OCI-M2 (cell line): ENCODE results near the gene ZNF579.
A peak's percentile ranks its signal among the peaks of the same experiment; 100 is the strongest.
"Not testable (repeated sequence)": the region's sequence is repeated elsewhere in the genome, so short reads cannot be mapped to it uniquely, and the experiment has no call there.

Experiments used
- DNase-seq: peaks from one replicate; lab custom pipeline; 2025; ENCODE audit not compliant: unreplicated experiment; lab: John Stamatoyannopoulos, UW

Gene ZNF579

DNA sequence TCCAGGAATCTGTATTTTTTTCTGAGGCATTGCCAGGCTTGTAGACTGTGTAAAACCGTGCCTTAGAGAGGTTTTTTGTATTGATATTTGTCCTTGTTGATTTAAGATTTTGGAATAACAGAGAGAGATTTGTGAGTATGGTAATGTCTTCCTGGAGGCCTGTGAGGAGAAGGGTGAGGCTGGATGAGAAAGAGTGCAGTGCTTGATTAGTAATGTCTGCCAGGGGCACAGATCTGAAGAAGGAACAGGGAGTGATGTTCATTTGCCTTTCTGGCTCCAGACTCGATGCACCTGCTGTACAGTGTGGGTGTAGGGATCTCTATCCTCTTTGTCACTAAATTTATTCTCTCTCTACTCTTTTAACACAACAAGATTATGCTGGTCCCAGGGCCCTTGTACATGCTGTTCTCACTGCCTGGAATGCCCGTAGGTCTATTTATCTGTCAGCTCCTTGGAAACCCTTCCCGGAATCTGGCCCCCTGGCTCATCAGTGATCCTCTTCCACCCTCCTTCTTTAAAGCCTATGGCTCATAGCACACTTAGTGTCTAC lies 14.4 kb upstream of the ZNF579 start:
- no peak for DNase-seq

DNA sequence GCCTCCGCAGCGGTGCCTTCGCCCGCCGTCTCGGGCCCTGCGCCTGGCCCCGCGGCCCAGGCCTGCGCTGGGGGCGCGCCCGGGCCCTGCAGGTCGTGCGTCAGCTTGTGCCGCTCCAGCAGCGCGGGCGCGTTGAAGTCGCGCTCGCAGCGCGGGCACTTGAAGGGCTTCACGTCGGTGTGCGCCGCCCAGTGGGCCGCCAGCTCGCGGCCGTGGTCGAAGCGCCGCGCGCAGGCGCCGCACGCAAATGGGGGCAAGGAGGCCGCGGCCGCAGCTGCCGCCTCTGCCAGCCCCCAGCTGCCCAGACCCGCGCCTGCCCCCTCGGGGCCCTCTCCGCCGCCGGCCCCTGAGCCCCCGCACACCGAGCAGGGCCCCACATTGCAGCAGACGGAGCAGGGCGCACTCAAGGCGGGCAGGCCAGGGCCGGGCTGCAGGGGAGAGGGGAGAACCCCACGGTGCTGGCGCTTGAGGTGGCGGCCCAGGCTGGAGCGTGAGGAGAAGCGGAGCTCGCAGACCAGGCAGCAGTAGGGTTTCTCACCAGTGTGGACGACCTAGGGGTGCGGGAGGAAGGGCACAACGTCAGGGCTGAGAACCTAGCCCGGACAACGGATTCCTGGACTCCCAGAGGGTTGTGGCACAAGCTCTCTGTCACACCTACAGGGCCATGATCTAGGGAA lies 12.6 kb upstream of the ZNF579 start:
- DNase-seq: no peak

DNA sequence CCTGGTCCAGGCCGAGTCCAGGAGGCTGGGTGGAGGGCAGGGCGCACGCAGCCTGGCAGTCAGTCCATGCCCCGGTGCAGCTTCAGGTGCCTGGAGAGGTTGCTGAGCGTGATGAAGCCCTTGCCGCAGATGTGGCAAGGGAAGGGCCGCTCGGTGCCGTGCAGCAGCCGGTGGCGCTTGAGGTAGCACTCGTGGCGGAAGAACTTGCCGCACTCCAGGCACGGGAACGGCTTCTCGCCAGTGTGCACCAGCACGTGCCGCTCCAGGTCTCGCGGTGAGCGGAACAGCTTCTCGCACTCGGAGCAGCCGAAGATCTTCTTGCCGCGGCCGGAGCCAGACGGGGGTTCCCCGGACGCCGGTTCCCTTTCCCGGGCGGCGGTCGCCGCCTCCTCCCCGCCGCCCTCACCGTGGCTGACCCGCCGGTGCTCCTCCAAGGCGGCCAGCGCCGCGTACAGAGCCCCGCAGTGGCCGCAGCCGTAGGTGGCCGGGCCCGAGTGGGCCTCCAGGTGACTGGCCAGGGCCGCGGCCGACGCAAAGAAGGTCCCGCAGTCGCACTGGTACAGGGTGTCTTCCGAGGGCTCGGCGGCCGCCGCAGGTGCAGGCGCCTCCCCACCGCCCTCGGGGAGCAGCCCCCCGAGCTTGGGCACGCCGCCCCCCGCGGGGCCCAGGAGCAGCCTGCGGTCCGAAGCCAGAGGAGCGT lies 11.9 kb upstream of the ZNF579 start:
- DNase-seq: no peak

DNA sequence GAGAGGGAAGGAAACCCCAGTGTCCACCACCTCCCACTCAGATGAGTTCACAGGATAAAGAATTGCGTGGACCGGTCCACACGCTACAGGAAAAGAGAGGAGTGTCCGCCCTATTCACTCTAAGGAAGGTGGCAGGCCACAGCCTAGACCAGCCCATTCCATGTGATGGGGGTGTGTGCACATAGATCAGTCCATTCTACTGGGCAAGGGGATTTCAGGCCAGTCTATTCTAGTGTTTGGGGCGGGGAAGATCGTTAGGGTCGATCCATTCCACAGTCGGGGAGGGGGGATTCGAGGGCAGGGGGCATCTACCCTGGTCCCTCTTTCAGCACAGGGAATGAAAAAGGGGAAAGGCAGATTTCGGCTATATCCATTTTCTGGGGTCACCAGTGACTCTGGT lies 10.9 kb upstream of the ZNF579 start:
- DNase-seq: no peak

DNA sequence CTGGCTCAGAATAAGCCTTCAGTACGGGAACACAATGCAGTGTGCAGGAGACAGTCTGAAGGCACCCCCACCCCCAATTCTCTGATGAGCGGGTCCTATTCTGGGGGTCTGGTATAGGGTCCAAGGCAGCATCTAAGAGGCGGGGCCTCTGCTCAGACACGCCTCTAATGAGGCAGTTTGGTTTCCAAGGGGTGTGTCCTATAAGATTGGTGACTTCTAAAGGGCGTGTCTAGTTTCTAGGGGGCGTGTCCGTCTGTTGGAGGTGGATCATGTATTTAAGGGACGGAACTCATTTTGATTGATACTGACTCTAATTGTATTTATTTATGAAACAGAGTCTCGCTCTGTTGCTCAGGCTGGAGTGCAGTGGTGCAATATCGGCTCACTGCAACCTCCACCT lies 10.0 kb upstream of the ZNF579 start:
- DNase-seq: no peak

DNA sequence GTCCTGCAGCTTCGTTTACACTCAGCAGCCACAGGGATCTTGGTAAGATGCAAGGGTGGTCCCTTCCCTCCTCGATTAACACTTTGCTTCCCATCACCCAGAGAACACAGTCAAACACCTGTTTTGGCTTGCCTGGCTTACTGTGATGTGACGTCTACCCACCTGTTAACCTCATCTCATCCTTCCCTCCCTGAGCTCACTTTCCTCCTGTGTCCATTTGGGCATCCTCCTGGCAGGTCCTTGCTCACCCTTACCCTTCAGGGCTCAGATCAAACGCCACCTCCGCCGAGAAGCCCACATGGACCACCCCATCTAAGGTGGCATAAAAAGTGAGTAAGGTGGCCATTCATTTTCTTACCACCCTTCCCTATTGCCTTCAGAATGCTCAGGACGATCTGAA lies 9.5 kb upstream of the ZNF579 start:
- no peak for DNase-seq

DNA sequence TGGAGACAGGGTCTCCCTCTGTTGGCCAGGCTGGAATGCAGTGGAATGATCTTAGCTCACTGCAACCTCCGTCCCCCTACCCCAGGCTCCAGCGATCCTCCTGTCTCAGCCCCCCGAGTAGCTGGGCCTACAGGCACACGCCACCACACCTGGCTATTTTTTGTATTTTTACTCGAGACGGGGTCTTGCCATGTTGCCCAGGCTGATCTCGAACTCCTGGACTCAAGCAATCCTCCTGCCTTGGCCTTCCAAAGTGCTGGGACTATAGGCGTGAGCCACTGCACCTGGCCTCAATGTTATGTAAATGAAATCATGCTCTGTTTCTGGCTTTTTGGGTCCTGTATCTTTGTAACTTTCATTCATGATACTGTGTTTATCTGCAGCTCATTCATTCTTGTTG lies 8.1 kb upstream of the ZNF579 start:
- DNase-seq: no peak

DNA sequence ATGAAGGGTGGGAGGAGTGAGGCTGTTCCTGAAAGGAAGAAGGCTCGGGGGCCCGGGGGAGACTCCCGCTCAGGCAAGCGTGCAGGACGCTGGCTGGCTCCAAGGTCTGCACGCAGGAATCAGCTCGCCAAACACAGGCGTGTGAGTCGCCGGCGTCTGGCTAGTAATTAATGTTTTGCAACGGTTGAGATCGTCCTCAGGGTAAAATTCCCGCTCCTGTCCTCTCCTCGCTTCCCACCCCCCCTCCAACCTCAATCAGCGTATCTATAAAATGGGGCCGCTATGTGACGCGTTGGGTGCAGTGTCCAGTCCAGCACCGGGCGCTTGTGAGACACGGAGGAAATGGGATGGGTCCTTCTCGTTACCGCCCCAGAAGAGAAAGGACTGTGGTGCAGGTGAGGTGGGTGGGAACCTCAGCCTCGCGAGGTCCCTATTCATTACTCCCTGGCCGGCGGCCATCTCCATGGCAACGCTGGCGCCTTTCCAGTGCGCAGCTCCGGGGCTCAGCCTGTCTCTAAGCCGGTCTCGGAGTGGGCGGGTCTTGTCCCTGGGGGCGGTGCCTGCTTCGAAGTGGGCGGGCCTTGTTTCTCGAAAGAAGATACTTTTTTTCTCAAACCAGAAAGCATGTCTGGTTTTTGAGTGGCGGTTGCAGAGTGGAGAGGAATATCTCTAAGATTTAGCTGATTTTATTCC lies 6.5 kb upstream of the ZNF579 start:
- DNase-seq: peak; percentile 38

DNA sequence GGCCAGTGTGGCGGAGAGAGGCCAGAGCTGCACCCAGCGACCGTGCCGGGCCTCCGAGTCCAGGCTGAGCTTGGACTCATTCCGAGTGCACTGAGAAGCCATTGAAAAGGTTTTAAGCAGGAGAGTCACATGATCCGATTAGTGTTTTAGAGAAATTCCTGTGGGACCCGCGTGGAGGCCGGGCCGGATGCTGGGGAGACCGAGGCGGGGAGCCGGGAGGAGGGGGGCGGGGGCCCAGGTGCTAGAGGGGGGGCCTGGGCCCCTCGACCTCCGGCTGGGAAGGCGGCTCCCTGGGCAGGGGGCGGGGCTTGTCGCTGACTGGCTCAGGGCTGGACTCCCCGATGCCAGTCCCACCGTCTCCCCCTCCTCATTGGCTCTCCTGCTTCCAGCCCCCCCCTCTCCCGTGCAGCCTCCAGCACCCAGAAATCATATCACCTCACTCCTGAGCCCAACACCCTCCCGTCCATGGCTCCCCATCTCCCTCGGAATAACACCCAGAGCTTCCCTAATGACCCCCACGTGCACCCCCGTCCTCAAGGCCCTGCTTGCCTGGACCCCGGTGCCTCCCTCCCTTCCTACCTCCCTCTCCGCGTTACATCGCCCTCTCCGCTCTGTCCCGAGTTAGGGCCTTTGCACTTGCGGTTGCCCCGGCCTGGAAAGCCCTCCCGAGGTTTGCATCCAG lies 5.2 kb upstream of the ZNF579 start:
- DNase-seq: no peak

DNA sequence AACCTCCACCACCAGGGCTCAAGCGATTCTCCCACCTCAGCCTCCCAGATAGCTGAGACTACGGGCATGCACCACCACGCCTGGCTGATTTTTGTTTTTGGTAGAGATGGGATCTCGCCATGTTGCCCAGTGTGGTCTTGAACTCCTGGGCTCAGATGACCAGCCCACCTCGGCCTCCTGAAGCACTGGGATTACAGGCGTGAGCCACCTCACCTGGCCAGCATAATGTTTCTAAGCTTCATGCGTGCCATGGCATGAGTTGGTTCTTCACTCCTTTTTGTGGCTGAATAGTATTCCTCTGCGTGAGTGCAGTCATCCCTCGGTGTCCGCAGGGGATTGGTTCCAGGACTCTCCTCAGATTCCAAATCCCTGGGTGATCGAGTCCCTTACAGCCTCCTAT lies 4.2 kb upstream of the ZNF579 start:
- DNase-seq: no peak

DNA sequence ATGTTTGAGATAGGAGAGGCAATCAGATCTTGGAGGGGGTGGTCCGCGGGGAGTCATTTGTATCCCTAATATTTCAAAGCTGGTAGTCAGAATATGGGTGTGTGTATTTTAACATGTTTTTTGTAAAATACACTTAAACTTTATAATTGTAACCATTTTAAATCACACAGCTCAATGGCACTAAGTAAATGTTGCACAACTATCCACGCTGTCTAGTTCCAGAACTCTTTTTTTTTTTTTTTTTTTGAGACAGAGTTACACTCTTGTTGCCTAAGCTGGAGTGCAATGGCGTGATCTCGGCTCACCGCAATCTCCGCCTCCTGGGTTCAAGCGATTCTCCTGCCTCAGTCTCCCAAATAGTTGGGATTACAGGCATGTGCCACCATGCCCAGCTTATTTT lies 3.2 kb upstream of the ZNF579 start:
- not testable (repeated sequence) for DNase-seq

DNA sequence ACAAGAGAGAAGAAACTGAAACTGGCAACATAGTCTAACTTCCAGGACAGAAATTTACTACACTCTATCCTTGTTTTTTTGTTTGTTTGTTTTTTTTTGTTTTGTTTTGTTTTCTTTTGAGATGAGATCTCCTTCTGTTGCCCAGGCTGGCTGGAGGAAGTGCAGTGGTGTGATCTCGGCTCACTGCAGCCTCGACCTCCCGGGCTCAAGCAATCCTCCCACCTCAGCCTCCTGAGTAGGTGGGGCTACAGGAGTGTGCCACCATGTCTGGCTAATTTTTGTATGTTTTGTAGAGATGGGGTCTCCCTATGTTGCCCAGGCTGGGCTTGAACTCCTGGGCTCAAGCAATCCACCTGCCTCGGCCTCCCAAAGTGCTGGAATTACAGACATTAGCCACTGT lies 1.6 kb upstream of the ZNF579 start:
- not testable (repeated sequence) for DNase-seq

DNA sequence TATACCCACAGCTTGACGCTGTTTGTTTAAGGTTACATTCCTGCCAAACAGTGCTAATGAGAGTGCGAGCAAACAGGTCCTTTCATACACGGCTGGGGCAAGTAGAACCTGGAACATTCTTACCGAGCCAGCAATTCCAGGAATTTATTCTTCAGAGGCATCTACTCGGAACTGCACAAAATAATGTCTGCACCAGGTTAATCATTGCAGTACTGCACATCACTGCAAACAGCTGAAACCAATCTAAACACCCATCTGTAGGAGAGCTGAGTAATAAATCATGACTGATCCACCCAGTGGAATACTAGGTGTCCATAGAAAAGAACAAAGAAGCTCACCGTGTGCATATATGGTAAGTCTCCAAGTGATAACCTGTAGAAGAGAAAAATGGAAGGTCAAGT lies 1.2 kb upstream of the ZNF579 start:
- no peak for DNase-seq

DNA sequence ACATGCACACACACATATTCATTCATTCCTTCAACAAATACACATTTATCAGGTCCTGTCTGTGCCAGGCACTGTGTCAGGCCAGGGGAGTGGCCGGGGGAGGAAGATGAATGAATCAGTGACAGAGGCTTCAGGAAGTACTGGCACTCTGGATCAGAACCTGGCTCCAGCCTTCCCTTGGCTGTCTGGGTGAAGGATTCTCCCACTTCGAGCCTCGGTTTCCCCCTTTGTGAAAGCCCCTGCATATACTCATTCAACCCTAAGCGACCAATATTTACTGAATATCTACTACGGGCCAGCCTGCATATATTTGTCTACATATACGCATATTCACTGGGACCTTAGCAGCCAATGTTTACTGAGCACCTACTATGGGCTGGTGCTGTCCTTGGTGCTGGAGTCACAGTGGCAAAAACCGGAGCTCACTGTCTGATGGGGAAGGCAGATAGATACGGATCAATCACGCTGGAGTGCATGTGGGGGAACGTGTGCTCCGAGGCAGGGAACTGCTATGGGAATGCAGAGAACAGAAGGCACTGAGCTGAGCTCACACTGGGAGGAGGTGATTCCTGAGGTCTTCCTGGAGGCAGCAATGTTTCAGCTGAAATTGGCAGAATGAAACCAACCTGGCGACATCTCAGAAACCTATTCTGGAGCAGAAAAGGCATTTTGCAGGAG lies 636 bp upstream of the ZNF579 start:
- no peak for DNase-seq

DNA sequence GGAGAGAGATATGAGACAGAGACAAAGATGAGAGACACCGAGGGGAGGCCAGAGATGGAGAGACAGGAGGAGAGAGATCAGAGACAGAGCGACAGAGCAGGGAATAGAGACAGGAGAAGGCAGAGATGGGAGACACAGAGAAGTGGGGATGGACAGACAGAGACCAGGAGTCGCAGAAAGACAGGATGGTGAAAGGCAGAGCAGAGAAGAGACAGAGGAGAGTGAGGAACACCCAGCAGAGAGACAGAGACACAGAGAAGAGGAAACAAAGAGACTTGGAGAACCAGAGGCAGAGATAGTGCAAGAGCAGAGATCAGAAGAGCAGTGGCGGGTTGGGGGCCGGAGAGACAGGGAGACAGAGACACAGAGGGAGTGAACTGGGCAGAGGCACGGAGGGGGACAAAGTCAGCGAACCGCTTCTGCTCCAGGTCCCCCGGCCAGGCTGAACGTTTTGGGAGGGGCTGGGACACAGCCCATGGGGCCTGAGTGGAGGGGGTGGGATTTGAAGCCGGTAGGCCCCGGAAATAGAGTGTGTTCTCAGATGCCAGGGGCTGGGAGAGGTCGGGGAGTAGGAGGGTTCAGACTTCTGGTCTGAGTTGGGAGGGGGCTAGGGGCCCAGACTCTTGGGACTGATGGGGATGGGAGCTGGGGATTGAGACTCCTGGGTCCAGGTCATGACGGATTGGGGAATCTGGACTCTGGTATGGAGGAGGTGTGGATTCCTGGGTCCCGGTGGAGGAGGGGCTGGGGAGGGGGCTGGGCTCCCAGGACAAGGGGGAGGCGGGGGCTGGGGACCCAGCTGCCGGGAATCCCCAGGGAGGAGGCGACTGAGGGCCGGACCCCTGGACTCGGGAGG lies 654 bp downstream of the ZNF579 start:
- DNase-seq: no peak

DNA sequence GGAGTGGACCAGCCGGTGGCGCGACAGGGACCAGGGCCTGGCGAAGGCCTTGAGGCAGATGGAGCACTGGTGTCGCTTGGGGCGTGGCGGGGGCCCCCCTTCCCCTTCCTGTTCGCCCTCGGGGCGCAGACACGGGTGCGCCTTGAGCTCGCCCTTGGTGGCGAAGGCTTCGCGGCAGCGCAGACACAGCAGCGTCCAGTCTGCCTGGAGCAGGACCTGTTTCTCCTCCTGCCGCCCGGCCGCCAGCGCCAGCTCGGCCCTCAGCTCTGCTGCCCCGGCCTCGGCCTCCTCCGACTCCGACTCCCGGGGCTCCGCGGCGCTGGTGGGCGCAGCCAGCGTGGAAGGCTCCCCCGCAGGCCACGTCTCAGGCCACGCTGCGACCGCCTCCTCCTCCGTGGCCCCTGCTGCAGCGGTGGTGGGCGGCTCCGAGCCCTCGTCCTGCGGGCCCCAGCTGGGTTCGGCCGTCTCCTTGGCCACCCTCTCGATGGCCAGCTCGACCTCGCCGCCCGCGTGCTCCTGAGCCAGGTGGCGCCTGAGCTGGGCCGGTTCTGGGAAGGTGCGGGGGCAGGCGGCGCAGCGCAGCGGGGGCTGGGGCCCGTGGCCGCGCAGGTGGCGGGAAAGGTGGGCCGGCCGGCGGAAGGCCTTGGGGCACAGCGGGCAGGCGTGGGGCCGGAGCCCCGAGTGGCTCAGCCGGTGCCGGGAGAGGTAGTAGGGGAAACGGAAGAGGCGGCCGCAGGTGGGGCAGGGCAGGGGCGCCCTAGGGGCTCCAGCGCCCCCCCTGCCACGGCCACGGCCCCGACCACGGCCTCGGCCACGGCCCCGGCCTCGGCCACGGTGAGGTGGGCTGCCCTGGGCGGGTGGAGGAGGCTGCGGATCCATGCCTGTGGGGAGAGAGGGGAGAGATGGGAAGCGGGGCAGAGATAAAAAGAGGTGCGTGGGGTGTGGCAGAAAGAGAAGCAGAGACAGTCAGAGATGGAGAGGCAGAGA lies 1.6 kb downstream of the ZNF579 start:
- no peak for DNase-seq

DNA sequence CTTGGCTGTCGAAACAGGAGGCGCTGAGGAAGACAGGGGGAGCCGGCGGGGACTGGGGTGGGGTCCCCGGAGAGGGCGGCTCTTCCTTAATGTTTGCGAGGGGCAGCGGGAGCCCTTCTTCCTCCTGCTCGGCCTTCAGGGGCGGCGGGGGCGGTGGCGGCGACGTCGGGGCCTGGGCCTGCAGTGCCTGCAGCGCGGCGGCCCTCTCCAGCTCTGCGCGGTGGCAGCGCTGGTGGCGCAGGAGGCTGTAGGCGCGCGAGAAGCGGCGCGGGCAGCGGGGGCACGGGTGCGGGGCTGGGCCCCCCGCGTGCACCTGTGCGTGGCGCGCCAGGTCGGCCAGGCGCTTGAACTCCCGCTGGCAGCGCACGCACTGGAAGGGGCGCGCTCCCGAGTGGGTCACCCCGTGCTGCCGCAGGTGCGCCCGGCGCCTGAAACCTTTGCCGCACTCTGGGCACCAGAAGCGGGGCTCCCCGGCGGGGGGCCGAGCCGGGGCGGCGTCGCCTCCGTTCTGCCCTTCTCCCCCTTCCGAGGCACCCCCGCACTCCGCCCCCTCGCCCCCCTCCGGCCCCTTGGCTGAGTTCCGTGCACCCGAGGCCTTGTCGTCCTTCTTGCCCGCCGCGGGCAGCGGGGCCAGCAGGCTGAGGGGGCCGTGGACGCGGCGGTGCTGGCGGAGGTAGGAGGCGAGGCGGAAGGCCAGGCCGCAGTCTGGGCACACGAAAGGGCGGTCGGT lies 2.5 kb downstream of the ZNF579 start:
- no peak for DNase-seq

DNA sequence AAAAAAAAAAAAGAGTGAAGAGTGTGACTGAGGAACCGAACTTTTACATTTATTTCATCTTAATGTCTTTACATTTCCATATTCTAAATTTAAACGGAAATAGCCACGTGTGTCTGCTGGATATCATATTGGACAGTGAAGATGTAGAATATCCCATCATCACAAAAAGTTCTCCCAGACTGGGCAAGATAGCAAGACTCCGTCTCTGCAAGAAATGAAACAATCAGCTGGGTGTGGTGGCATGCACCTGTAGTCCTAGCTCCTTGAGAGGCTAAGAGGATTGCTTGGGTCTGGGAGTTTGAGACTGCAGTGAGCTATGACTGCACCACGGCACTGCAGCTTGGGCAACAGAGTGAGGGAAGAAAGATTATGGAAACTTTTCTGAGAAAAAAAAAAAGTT lies 3.9 kb downstream of the ZNF579 start:
- DNase-seq: no peak
